Measurements from ENCODE around the gene NKAIN2.
"Not testable (repeated sequence)": the region's sequence is repeated elsewhere in the genome, so short reads cannot be mapped to it uniquely, and the experiment has no call there.

The NKAIN2 gene

GRCh38 chr6:124123617-124124209, 320.0 kb downstream of the NKAIN2 start:
- DNase-seq = no peak

GRCh38 chr6:124131259-124131658, 327.6 kb downstream of the NKAIN2 start:
- no peak for DNase-seq

DNA sequence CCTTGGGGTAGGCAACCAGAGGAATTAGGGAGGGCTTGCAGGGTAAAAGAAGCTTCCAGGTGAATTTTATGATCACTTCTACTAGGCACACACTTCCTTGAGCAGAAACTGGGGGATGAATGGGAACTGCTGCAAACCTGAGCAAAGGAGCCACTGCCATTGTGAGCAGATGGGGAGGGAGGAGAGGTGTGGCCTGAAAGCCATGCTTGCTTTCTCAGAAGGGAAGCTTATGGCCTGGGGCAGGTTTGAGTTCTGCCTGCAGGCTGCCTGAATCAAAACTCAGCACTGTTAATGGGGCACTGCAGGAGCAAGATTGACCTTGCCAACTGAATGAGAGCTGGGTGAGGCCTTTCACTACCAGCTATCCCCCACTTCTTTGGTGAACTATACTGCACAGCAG, 328.1 kb downstream of the NKAIN2 start:
- no peak for DNase-seq

DNA sequence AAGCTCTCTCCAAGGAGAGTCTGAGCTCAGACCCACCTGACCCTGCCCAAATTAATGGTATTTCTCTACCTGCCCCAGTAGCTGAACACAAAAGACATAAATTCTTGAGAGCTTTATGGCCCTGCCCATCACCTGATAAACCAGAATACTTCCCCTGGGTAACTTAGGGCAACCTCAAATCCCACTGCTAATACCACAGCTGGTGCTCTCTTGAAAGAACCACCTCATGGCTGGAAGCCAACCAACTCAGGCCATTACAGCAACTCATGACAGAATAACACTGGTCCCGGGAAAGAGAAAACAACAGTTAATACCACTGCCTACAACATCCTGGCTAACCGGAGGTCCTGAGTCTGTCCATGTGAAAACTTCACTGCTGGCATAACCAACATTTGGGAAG, 328.6 kb downstream of the NKAIN2 start:
- peak; percentile 28 for DNase-seq

- DNase-seq = no peak
Observed at GRCh38 chr6:124142852-124143251, 339.2 kb downstream of the NKAIN2 start.

DNA sequence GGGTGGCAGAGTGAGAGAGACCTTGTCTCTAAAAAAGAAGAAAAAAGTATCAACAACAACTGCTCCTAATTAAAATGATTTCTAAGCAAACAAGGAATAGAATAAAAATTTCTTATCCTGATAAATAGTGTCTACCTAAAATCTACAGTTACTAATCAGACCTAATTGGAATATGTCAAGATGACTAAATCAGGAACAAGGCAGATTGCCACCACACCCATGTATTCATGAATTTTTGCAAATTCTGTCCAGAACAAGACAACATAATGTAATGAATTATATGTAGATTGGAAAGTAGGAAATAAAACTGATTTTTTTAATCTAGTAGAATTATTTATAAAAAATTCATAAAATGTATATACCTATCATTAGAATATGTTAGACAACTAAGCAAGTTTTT, 339.8 kb downstream of the NKAIN2 start:
- no peak for DNase-seq

DNA sequence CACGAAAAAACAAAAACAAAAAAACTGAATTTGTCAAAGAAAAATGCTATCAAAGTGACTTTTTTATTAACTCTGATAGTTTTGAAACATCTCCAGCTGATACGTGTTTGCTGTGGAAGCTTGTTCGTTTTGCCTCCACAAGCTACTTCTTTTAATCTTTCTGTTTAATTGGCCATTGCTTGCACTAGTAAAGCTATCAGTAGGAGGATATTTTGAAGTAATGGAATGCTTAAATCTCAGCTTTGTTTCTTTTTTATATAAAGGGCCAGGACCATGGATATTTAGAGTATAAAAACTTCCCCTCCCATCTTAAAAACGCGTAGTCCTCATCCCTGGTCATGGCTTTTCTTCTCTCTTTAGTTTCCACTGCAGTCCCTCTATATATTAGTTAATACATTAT, 344.0 kb downstream of the NKAIN2 start:
- no peak for DNase-seq

DNA sequence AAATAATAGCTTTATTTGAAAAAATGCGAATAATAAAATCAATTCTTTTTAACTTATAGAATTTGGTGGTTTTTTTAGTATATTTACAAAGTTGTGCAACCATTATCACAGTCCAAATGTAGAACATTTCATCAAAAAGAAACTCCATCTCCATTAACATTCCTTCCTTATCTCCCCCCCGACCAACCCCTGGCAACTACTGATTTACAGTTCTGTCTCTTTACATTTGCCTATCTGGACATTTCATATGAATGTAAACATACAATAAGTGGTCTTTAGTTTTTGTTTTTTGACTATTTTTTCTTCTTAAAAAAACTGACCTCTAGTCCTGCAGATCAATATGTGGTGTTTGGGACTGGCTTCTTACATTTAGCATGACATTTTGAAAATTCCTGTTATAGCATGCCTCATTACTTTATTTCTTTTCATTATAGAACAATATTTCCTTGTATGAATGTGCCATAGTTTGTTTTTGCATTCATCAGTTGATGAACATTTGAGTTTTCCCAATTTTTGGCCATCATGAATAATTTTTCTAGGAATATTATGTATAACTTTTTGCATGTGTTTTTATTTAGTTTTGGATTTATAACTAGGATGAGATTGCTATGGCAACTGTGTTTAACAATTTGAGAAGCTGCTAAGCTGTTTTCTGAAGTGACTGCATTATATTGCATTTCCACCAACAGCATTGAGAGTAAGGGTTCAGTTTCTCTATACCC, 344.7 kb downstream of the NKAIN2 start:
- DNase-seq = no peak

DNA sequence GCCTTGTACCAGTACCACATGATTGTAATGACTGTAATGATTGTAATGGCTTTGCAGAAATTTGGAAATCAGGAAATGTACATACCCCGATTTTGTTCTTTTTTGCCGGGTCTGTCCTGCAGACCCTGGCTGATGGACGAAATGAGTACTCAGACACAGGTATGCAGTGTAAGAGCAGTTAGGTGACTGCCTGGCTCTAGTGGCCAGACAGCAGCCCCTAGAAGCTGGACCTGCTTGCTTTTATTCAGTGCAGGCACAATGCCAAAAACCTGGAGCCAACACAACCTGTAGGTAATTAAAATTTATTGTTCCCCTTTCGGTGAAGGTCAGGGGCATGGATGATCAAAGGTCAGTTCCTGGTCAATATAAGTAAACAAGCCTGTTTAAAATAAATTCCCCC, 346.0 kb downstream of the NKAIN2 start:
- no peak for DNase-seq

DNA sequence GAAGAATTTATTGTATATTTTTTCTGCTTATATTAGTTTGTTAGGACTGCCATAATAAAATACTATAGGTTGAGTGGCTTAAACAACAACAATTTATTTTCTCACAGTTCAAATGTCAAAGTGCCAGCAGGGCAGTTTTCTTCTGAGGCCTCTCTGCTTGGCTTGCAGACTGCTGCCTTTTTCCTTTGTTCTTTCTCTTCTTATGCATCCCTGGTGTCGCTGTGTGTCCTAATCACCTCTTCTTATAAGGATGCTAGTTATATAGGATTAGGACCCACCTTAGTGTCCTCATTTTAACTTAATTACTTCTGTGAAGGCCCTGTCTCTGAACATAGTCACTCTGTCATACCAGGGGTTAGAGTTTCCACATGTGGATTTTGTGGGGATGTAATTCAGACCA, 354.4 kb downstream of the NKAIN2 start:
- DNase-seq = no peak

GRCh38 chr6:124163676-124164075, 360.0 kb downstream of the NKAIN2 start:
- no peak for DNase-seq

- no peak for DNase-seq
Observed at GRCh38 chr6:124164343-124164742, 360.7 kb downstream of the NKAIN2 start.

DNA sequence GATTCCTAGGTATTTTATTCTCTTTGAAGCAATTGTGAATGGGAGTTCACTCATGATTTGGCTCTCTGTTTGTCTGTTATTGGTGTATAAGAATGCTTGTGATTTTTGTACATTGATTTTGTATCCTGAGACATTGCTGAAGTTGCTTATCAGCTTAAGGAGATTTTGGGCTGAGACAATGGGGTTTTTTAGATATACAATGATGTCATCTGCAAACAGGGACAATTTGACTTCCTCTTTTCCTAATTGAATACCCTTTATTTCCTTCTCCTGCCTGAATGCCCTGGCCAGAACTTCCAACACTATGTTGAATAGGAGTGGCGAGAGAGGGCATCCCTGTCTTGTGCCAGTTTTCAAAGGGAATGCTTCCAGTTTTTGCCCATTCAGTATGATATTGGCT, 363.6 kb downstream of the NKAIN2 start:
- not testable (repeated sequence) for DNase-seq

DNA sequence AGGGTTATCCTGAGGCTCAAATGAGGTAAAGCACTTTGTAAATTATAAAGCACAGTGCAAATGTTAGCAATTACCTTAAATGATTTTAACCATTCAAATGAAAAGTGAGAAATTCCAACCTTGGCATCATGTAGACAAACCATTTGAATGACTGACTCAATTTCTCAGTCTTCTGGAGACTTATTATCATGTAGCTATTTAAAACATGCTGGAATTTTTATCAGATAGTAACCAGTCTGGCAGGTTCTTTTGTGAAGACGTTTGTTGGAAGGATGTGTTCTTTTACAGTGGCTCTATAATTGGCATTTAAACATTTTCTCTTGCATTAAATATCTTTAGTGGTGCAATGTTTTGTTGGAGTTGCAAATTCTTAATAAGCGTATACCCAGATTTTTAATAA, 386.6 kb downstream of the NKAIN2 start:
- DNase-seq = no peak

DNA sequence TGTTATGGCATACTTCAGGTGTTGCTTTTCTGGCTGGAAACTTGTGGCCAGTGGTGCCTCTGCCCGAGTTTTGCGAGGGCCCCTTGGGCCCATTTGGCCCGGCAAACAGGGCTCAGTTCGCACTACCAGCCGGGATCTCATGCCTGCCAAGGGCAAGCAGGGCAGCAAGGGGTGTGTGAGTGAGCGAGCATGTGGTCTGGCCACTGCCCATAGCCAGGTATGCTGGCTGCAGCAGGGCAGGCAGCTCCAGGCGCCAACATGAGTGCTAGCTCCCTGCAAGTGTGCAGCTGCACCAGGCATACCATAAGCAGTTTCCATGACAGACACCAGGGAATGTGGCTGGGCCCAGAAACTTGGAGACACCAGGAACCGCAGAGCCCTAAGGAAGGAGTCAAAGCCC, 389.5 kb downstream of the NKAIN2 start:
- no peak for DNase-seq

GRCh38 chr6:124197148-124197547, 393.5 kb downstream of the NKAIN2 start:
- no peak for DNase-seq

- DNase-seq = no peak
Observed at GRCh38 chr6:124199286-124199685, 395.6 kb downstream of the NKAIN2 start.

- DNase-seq = no peak
Observed at GRCh38 chr6:124200661-124201060, 397.0 kb downstream of the NKAIN2 start.

DNA sequence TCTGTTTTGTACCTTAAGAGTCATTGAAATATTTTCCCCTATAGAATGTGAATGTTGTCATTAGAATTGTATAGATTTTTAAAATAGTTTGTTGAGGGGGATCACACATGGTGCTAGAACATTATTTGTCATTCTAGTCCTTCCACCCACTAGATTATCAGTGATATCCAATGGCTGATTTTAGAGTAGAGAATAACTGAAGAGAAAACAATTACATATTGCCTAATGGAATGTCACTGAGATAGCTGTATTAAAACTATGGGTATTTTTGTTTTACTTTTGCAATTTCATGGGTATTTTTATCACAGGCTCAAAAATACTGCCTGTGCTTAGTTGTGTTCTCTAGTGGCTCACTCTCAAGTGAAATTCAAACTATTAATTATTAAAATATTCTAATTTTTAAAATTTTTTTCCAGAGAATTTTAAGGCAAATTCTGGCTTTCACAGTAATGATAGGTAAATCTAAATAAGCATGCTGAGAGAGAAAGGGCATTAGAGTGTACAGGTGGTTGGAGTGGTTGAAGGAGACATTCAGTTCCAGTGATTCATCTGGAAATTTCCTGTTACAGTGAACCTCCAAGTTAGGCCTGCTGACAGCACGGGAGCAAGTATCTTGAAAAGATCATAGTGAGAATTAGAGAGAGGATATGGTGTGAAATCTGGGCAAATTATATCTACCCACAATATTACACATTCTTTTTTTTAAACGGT, 399.6 kb downstream of the NKAIN2 start:
- DNase-seq = no peak

DNA sequence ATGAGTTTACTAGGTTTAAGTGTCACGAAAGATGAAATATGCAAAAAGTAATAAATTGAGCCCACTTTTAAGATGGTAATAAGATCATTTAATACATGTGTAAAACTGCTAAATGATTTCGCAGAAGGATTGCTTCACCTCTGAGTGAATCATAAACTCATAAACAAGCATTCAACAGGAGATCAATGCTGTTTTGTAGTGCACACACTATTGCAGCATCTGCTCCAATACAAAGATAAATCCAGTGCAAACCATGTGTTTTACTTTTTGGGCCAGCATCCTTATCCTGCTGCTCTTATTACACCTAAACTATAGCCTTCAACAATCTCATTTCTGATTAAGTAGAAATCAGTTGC, 400.1 kb downstream of the NKAIN2 start:
- no peak for DNase-seq

DNA sequence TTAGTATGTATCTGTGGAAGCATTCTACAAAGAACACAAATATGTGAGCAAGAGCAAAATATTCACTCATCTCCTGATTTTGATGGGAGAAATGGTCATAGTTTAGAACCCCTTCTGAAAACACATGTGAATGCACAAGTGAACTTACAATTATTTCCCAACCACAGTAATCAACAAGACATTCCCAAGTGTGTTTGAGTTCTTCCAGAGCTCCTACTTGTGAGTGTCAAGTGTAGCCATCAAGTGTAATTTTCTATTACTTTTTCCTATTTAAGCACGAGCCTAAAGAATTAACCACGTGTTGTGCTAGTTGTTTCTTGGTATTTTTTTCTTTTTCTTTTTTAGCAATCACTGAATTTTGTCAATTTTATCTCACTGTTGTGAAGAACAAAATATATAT, 402.3 kb downstream of the NKAIN2 start:
- DNase-seq = no peak

DNA sequence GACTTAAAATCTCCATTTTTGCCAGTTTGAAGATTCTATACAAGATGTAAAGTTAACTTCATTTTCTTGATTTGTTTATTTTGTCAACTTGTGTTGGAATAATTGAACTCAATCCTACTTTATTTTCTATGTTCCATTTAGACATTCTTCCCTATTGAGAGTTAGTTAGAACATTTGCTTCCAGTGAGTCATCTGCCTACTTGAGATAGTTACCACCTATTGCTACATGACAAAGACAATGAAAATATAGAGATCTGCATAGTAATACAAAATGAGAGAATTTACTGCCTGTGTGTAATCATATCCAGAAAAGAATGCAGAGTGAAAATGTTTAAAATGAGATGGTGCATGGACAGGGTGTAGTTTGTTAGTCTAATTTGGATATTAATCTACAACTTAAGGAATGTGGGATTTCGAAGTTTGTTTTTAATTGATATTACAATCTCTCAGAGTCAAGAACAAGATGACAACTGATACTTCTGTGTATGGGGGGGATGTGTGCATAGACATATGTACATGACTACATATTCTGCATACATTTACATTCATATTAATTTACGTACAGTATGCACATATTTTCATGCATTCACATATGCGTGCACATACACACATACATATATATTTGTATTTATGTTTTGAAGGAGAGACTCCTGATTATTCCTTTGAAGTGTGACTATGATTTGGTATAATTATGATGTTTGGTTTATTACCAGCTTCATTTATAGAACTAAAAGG, 420.1 kb downstream of the NKAIN2 start:
- no peak for DNase-seq

DNA sequence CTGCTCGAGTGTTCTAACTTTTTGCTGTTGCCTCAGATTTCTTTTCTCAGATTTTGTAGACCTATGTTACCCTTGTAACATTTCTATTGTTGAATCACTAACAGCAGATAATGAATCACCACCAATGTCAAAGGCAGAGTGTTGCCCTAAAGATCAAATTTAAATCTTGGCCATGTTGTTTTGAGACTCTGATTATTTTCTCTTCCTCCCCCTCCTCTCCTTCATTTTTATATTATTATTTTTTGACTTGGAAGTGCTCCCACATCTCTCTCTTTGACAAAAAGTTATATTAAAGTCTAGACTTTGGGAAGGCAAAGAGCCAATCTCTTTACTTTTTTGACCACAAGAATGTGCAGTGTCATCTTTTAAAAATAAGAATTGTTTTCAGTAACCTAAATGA, 422.7 kb downstream of the NKAIN2 start:
- DNase-seq = no peak

DNA sequence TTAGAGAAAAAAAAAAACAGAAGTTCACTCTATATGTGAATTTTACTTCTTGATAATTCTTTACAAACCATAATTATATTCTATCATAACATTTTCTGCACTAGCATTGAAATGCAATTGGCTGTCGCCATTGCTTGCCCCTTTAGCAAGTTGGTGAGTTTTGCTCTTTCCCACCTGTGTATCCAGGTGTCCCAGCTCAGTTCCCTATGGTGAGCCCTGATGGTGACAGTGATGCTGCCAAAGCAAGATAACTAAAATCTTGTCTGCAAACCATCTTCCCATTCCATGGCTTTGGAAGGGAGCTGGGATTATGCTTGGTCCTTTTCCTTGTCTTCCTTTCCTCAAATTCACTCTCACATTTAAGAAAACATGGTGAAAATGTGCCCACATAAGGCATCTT, 429.6 kb downstream of the NKAIN2 start:
- no peak for DNase-seq
